Measurements from ENCODE around the gene IZUMO1R.

GRCh38 chr11:94305146-94305545, 766 bp downstream of the IZUMO1R start:
- TF ChIP-seq CTCF (IDR thresholded peaks at IDR 0.05), result no peak
- no peak for TF ChIP-seq POLR2A (IDR thresholded peaks at IDR 0.05)
- TF ChIP-seq POLR2AphosphoS5 (IDR thresholded peaks at IDR 0.05), result no peak
- TF ChIP-seq EP300 (IDR thresholded peaks at IDR 0.05), result no peak

Data from upper lobe of left lung (tissue), 4 donors.